OCI-M1 (cell line): ENCODE results near the gene AP3D1.
"Not testable (repeated sequence)": the region's sequence is repeated elsewhere in the genome, so short reads cannot be mapped to it uniquely, and the experiment has no call there.

Experiments used
- DNase-seq: peaks from one replicate; lab custom pipeline; 2025; lab: John Stamatoyannopoulos, UW

The AP3D1 gene

GRCh38 chr19:2150794-2151338, 500 bp downstream of the AP3D1 start:
- no peak for DNase-seq

- DNase-seq = peak; percentile 15
These were observed 1.2 kb downstream of the AP3D1 start for GRCh38 chr19:2149980-2150793.

- DNase-seq = no peak
These were observed 2.8 kb downstream of the AP3D1 start for GRCh38 chr19:2148482-2149135.

- DNase-seq = no peak
These were observed 5.5 kb downstream of the AP3D1 start for GRCh38 chr19:2145831-2146241.

- no peak for DNase-seq
These were observed 7.2 kb downstream of the AP3D1 start for GRCh38 chr19:2144190-2144589.

- DNase-seq = no peak
These were observed 9.1 kb downstream of the AP3D1 start for GRCh38 chr19:2142173-2142829.

GRCh38 chr19:2140138-2140569, 11.2 kb downstream of the AP3D1 start:
- DNase-seq = no peak

GRCh38 chr19:2139385-2140137, 11.8 kb downstream of the AP3D1 start:
- DNase-seq = no peak

GRCh38 chr19:2138061-2138728, 13.2 kb downstream of the AP3D1 start:
- DNase-seq = no peak

- no peak for DNase-seq
These were observed 14.6 kb downstream of the AP3D1 start for GRCh38 chr19:2136796-2137195.

GRCh38 chr19:2135474-2136402, 15.6 kb downstream of the AP3D1 start:
- DNase-seq = no peak

GRCh38 chr19:2132731-2133490, 18.5 kb downstream of the AP3D1 start:
- no peak for DNase-seq

- DNase-seq = no peak
These were observed 19.2 kb downstream of the AP3D1 start for GRCh38 chr19:2132191-2132590.

- DNase-seq = not testable (repeated sequence)
These were observed 20.1 kb downstream of the AP3D1 start for GRCh38 chr19:2131012-2131975.

GRCh38 chr19:2129892-2130770, 21.2 kb downstream of the AP3D1 start:
- DNase-seq = no peak

GRCh38 chr19:2129486-2129885, 21.9 kb downstream of the AP3D1 start:
- no peak for DNase-seq

GRCh38 chr19:2129022-2129421, 22.3 kb downstream of the AP3D1 start:
- no peak for DNase-seq
